Measurements from ENCODE around the gene ZNF512B.
"Not testable (repeated sequence)": the region's sequence is repeated elsewhere in the genome, so short reads cannot be mapped to it uniquely, and the experiment has no call there.

The ZNF512B gene

DNA sequence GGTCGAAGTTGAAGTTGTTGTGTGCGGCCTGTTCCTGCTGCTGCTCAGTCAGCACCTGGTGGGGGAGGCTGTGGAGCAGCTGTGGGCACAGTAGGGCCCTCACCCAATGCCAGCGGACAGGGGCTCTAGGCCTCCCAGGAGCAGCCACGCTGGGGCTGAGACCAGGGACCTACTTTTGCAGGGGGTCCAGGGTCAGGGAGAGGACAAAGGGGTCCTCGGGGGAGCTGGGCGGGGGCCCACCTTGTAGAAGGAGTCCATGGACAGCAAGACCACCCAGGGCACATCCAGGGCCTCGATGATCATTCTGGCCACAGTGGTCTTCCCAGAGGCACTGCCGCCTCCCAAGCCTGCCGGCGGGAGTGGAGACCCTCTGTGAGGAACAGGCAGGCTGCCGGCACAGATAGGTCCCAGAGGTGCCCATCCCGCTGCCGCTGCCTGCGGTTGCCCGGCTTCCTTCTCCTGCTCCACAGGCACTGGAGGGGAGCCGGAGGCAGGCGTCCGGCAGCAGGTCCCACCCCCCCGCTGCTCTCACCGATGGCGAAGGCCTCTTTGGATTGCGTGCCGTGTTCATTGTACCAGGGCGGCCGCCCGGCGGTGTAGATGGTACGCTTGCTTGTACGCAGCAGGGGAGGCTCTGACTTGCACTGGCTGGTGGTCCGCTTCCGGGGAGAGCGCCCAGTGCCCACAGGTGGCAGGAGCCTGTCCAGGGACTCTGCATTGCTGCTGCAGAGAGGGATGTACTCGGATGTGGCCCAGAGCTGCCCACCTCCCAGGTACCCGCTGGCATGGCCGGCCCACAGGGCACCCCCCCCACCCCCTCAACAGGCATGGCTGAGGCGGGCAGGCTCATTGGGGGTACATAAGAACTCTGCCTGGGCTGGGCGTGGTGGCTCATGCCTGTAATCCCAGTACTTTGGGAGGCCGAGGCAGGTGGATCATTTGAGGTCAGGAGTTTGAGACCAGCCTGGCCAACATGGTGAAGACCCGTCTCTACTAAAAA is 23.5 kb downstream of the ZNF512B start:
- DNase-seq = no peak

DNA sequence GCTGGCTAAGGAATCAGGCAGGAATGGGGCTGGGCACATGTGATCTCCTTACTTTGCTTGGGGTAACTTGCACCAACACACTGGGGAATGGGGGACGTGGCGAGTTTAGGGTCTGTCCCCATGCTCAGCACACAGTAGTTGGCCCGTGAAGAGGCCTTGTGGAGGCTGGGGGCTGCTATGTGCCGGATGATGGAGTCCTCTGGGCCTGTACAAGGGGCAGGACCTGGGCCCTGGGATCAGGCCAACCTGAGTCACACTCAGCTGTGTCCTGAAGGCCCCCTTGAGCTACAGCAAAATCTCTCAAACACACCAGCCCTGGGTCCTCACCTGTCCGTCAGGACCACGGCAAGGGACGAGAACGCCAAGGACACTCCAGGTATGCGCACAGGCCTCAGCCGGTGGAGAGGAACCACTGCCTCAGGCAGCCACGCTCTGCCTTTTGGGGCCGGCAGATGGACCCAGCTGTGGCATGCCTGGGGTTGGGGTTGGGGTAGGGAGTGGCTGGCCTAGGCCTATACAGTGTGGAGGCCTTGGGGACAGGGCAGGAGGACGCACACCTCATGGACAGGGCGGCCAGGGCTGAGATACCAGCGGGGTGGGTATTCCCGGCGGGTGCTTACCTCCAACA is 24.6 kb downstream of the ZNF512B start:
- no peak for DNase-seq

DNA sequence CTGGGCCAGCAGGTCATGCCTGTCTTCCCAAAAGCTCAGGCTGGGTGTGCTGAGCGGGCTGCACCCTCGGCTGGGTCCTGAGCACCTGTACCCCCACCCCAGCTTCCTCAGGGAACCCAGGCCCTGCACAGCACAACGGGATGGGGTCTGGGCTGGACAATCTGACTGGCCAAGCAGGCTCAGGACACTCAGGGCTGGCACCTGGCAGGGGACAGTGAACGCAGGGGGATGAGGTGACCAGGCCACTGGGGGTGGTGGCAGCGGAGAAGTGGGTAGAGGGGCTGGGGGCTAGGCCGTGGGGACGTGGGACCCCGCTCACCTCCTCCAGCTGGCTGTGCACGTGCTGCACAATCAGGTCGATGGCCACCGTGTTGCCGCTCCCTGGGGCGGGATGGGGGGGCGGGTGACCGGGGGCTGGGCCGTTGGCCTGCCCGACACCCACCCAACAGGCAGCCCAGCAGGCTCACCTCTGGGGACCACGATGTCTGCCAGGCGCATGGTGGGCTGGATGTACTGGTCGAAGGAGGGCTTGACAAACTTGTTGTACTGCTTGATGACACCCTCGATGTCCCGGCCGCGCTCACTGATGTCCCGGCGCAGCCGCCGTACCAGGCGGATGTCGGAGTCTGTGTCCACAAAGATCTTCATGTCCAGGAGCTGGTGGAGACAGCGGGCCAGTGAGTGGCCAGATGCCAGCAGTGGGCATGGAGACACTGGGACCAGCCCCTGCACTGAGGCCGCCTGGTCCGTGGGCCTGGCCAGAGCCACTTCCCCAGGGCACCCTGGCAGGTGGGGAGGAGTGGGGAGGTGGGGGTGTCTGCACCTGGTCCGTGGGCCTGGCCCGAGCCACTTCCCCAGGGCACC is 25.4 kb downstream of the ZNF512B start:
- DNase-seq = no peak

DNA sequence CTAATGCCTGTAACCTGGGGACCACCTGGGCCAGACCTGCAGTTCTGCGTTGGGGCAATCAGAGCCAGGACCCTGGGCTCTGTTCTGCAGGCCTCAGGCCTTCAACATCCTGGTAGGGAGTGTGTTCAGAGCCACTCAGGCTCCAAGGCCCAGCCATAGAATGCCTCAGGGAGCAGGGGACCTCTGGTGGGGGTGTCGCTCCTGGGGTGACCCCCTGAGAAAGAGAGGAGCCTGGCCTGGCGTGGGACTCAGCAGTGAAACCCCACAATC is 26.0 kb downstream of the ZNF512B start:
- no peak for DNase-seq

DNA sequence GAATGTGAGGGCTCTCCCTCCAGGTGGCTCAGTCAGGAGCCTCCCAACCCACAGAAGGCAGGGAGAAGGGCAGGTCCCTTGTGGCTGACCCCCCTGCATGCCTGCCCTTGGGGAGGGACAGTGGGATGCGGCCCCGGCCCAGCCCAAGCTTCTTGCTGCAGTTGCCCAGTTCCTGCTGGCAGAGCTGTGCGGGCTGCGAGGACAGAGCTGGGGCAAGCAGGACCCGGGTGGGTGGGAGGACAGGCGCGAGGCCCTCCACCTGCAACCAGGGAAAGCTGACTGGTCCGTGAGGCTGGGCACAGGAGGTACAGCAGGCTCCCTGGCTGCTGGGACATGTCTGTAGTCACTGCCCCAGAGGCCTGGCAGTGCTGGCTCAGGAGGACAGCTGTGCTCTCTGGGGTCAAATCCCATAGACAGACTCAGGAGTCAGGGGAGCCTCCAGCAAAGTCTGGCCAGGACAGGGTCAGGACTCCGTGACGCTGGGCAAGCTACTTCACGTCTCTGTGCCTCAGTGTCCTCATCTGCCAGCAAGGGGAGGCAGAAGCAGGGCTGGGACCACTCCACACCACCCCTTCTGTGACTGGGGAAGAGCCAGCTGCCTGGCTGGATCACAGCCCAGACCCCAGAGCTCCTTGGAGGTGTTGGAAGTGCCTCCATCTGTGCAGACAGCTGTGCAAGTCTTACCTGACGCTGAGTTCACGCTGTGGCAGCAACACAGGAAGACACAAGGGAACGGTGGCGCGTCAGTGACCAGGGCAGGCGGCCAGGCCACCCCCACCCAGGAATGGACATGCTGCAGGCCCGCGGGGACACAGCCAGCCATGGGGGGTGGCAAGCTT is 26.5 kb downstream of the ZNF512B start:
- no peak for DNase-seq

DNA sequence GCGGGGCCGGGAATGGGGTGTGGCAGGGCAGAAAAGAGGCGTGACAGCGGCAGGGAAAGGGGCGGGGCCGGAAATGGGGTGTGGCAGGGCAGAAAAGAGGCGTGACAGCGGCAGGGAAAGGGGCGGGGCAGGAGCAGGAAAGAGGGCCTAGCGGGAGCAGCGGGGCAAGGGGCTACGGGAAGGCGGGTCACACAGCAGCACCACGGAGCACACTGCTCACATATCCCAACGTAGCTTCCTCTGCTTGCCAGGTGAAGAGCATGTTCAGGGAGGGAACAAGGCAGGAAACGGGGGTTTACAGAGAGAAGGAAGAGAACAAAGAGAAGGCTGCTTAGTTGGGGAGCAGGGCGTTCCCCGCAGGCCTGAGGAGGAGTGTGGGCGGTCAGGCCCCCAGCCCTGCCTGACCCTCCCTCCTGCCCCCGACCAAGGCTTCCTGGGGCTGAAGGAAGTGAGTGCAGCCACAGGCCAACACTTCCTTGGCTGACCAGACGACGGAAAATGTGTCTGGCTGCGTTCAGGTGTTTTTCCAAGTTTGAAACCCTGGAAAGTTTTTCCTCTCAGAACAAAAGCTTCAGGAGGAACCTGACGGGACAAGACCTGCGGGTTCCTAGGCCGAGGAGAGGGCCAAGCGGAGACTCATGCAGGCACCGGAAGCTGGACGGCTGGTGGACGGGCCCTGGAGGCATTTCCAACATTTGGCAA is 27.3 kb downstream of the ZNF512B start:
- DNase-seq = no peak

DNA sequence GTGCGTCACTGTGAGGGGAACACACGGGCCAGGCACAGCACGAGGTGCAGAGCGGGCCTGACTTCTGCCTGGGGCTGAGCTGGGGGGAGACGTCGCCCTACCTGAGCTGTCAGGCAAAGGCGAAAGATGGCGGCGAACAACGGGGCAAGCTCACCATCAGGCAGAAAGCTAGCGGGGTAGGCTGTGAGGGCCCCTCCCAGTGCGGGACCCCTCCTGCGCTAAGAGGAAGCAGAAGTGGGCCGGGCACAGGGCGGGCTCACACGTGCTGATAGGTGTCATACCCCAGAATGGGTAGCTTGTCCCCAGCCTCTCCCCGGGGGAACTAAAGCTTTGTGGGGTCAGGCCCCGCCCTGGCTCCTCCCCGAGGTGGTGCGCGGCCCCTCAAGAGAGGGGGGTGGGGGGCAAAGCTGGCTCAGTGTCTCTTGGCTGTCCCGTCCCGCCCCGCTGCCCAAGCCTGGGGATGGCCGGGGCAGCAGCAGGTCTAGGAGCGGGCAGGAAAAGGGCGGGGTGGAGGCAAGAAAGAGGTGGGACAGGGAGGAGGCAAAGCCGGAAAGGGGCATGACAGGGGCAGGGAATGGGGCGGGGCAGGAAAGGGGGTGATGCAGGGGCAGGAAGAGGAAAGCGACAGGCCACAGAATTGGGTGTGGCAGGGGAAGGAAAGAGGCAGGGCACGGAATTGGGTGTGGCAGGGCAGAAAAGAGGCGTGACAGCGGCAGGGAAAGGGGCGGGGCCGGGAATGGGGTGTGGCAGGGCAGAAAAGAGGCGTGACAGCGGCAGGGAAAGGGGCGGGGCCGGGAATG is 28.2 kb downstream of the ZNF512B start:
- no peak for DNase-seq

DNA sequence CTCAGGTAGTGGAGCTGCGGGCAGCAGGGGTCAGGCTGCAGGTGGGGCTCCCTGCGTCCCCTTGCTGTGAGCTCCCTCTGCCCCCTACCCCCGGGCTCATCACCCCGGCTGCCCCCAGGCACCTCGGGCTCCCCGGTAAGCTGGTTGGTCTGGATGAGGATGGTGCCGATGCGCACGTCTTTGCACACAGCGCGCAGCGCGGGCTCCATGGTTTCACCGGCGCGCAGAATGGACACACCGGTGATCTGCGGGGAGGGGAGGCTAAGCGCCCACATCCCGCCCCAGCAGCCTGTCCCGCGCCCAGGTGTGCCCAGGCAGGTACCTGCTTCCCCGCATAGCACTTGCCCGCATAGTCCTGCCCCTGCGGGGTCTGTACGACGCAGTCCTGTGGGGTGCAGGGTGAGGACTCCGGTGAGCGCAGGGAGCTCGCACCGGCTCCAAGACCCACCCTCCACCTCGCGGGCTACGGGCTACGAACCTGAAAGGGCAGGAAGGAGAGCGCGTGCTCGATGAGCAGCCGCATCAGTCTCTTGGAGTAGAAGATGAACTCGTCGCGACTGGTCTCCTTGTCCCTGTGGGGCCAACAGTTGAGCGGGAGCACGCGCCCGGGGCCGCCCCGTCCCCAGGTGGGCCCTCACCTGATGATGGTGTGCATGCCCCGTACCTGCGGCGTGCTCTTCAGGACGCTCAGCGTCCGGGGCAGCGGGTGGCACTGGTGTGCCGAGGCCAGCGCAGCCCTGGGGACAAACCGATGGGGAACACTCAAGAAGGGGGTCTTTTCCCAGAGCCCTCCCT is 29.1 kb downstream of the ZNF512B start:
- DNase-seq = no peak

DNA sequence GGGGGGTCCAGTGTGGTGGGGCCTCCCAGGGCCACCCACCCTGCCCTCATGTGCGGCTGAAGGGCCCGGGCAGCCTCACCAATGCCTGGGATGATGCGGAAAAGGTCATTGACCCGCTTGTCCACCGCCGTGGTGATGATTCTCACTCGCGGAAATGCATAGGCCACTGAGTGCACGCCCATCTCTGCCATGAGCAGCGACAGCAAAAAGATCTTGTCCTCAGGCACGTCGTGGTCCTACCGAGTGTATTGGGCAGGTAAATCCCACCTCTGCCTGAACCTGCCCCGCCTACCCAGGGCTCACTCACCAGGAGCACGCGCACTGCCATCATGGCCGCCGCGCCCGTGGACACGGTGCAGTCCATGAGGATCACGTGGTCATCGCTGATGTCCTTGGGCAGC is 29.7 kb downstream of the ZNF512B start:
- no peak for DNase-seq

DNA sequence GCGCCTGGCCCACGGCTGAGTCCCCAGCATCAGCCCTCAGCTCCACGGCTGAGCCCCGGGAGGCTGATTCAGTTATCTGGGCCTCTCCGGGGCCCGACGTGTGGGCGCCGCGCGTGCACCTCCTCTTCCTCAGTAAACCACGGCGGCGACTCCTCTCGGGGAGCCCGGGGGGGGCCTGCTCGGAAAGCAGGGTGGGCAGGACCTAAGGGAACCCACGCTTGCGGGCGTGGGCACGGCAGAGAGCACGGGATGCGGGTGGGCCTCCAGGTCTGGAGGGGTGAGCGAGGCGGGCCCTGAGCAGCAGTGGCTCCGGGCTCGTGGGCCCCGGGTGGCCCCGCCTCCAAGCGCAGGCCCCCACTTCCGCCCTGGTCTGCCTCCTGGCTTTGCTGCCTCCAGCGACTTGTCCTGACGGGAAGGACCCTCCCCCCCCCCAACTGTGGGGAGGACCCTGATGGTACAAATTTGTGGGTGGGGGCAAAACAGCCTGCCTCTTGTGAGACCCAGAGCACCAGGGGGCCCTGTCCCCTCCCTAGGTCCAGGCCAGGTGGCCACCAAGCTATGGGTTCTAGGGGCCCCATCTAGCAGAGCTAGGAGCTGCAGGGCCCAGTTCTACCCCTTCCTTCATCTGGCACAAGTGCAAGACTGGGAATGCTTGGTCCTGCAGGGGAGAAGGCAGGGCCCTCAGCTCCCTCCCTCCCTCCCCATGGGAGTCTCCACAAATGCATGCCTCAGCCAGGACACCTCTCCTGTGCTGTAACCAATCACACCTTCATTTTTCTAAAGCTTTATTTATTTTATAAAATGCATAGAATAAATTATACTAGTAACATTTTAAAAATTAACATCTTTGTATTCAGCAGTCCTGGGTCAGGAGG is 30.4 kb downstream of the ZNF512B start:
- DNase-seq = no peak

DNA sequence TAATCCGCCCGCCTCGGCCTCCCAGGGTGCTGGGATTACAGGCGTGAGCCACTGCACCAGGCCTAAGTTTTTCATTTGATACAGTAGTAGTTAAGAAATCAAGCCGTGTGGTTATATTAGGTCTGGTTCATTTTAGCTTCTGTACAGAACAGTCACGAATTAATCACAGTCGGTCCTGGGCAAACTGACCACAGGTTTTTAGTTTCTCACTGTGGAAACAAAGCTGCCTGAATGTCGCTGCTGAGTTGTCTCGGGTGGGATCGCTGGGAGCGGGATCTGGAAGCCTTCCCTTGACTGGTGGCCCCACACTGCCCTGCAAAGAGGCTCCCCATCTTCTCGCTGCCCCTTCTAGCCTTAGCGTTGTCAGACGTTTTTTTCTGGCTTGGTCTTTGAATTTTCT is 32.1 kb downstream of the ZNF512B start:
- DNase-seq = no peak

DNA sequence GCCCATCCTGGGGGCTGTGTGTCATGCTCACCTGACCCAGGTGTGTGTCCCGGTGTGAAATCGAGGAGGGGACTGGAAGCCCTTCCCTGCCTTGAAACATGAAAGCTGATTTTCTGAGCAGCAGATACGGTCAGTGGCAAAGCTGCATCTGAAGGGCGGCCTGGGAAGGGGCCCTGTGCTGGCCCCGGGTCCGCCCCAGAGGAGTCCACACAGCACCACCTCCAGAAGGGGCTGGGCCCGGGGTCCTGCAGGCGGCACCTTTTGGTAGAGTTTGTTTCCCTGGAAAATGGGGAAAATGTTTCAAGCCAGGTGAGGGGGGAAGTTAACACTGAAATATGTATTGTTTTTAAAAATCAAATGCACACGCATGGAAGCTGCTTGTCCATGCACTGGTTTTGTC is 34.3 kb downstream of the ZNF512B start:
- no peak for DNase-seq

DNA sequence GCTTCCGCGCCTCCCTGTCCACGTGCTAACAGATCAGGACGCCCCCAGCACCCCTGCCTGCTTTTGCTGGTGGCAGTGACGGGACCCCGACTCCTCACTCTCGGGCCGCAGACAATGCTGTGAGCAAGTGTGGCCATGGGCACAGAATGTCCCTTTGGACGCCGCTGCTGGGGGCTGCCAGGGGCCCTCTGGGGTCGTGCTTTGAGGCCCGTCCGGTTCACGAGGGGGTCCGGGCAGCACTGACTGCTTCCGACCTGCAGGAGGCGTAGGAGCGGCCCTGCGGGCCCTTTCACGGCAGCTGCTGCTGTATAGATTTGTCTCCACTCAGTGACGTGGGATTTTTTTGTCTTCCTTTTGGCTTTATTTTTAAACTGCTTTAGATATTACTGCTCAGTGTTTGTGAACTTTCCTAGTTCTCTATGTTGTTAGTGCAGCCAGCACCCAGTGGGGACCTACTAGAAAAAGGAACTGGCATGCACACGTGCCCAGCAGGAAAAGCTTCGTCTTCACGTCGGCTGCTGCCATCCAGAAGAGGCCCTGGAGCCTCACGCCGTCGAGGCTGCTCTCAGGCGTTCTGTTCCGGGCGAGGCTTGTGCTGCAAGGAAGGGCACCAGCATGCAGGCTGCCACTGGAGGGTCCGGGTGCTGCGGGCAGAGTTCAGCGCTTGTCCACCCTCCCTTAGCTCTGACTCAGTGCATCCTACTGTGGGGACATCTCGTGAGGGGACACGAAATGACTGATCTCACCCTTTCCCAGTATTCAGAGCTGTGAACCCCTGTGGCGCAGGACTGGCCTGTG is 35.3 kb downstream of the ZNF512B start:
- no peak for DNase-seq

DNA sequence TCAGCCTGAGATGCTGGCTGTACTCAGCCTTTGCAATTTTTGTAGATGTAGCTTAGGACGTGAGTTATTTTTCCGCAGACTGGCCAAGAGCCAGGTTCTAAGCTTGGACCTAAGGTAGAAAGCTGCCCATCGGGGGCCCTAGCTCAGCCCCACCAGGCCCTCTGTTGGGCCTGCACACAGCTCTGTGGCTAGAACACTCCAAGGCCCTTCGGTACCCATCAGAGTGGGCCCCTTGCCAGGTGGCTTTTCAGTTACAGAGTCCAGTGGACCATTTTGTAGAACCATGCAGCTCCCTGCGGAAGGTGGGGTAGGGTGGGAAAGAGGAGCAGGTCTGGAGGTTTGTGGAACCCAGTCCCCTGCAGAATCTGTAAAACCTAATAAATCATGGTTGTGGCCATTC is 36.1 kb downstream of the ZNF512B start:
- DNase-seq = no peak

DNA sequence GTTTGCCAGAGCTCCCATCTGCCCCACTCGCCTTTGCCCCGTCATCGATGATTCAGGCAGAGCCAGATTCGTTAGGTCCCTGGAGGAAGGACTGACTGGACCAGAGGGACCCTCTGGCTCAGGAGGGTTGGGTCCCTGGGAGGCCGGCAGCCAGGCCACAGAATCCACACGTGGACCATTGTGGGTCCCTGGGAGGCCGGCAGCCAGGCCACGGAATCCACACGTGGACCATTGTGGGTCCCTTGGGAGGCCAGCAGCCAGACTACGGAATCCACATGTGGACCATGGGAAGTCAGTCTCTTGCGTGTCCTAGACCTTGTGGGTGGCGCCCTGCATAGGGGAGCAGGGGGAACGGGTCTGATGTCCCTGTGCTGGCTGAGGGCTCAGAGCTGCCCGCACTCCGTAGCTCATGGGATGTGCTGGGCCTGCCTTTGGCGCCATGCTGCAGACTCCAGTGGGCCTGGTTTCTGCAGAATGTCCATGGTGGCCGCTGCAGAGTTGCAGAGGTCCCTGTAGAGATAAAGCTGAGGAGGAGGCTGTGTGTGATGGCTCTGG is 37.0 kb downstream of the ZNF512B start:
- no peak for DNase-seq

DNA sequence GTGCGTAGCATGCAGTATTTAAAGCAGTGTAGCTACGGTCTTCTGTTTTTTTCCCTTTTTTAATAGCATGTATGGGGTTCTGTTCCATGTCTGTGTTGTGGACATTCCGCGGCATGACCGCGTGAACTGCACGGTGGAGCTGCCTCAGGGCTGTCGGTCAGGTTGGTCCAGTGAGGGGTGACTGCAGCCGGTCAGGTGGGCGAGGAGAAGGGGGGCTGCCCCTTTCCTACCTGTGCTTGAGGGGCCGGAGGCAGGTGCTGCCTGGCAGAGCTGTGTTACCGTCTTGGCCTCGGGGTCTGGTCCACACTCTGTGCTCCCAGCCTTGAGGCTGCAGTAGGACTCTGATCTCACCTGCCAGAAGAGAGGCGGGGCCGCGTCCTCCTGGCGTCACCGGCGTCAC is 38.0 kb downstream of the ZNF512B start:
- no peak for DNase-seq

DNA sequence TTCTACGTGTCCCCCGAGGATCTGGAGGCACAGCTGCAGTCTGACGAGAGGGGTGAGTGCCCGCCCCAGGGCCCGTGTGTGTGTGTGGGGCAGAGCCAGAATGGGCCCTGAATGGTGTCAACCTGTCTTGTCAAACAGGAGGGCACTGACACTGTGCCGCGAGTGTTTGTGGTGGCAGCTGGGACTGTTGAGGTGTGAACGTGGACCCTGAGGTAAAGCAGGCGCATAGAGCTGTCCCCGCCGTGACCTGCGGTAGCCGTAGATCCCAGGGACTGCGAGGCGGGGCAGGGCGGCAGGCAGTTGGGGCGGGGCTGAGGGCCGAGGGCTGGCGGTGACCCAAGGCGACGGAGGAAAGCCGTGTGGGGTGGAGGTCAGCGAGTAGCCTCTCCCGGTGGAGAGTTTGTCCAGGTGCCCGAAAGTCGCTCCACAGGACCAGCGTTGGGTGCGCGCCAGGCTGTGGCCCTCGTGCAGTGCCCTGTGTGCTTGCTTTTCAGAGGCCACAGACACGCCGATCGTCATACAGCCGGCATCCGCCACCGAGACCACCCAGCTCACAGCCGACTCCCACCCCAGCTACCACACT is 38.7 kb downstream of the ZNF512B start:
- no peak for DNase-seq

DNA sequence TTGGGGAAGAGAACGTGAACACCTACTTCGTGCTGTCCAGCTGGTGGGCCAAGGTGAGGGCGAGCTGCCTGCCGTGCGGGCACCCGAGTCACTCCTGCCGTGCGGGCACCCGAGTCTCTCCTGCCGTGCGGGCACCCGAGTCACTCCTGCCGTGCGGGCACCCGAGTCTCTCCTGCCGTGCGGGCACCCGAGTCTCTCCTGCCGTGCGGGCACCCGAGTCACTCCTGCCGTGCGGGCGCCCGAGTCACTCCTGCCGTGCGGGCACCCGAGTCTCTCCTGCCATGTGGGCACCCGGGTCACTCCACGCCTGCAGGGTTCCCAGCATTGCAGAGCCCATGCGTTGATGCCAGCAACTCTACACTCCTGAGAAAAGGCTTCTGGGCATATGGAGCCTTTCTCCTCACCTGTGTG is 40.3 kb downstream of the ZNF512B start:
- DNase-seq = not testable (repeated sequence)

Data from NCI-H1436 (cell line).